SK-N-SH (cell line): Measurements from ENCODE around the gene ARAP2. TPM values are rescaled to one million over a fixed set of nuclear protein-coding genes. Genes with fewer than 3 reads are reported as not detected.

Experiments used
- CTCF ChIA-PET: fragments of 300-600, 350-600 bp; formaldehyde crosslinking; extraction: SDS; loops from one replicate; lab custom pipeline; 2021; lab: Yijun Ruan, JAX
- POLR2A ChIA-PET: fragments of 350-600 bp; sonication (Branson Sonifier 250); formaldehyde crosslinking; extraction: SDS; loops from one replicate; lab custom pipeline; 2020; ENCODE audit warnings: antibody characterized with exemption, inconsistent platforms; lab: Yijun Ruan, JAX
- DNase-seq: peaks from one replicate; pipeline ENCODE4 v3.0.0; 2012
- H2AFZ ChIP-seq: fragments of 200-600 bp; sonication (generic); 2 replicates; pipeline ENCODE4 v1.8.1; 2016; ENCODE audit warnings: antibody characterized with exemption, mild to moderate bottlenecking, low read depth
- H3F3A ChIP-seq: fragments of 200-600 bp; sonication (generic); replicated peaks from 2 replicates; pipeline ENCODE3; 2016; ENCODE audit warnings: antibody characterized with exemption, mild to moderate bottlenecking; ENCODE audit not compliant: insufficient read depth
- H3K27ac ChIP-seq, 2 experiments: fragments of 200-500 bp in 1 of 2; fragments of 200-600 bp in 1 of 2; sonication (Bioruptor generic) in 1 of 2; sonication (generic), shearing (Covaris generic) in 1 of 2; 2 replicates each; pipeline versions ENCODE4 v1.5.1 to v1.6.1; 2014 to 2016; ENCODE audit warnings: low read depth in 2 of 2, inconsistent platforms in 1 of 2, low read length in 1 of 2, mild to moderate bottlenecking in 1 of 2, mixed read lengths in 1 of 2
- H3K27me3 ChIP-seq: fragments of 200-600 bp; sonication (generic), shearing (Covaris generic); 2 replicates; pipeline ENCODE4 v1.6.1; 2016; ENCODE audit warnings: mixed run types; ENCODE audit not compliant: insufficient read depth
- H3K36me3 ChIP-seq, 2 experiments: fragments of 200-500 bp in 1 of 2; fragments of 200-600 bp in 1 of 2; sonication (Bioruptor generic) in 1 of 2; sonication (generic) in 1 of 2; replicated peaks in 1 of 2; 2 replicates each; pipeline versions ENCODE3 to v1.5.1; 2014 to 2016; ENCODE audit warnings: low read length in 1 of 2, mild to moderate bottlenecking in 1 of 2; ENCODE audit not compliant: insufficient read depth in 2 of 2, control insufficient read depth in 1 of 2
- H3K4me1 ChIP-seq, 2 experiments: fragments of 200-500 bp in 1 of 2; fragments of 200-600 bp in 1 of 2; sonication (Bioruptor generic) in 1 of 2; sonication (generic), shearing (Covaris generic) in 1 of 2; 2 replicates each; pipeline versions ENCODE4 v1.5.1 to v1.6.1; 2014 to 2016; ENCODE audit warnings: low read depth in 1 of 2, low read length in 1 of 2, mixed run types in 1 of 2; ENCODE audit not compliant: insufficient read depth in 2 of 2, control insufficient read depth in 1 of 2
- H3K4me2 ChIP-seq: fragments of 200-600 bp; sonication (generic), shearing (Covaris generic); 2 replicates; pipeline ENCODE4 v1.6.1; 2017; ENCODE audit warnings: mixed run types
- H3K4me3 ChIP-seq, 2 experiments: fragments of 200-500 bp in 1 of 2; fragments of 200-600 bp in 1 of 2; sonication (Bioruptor generic) in 1 of 2; sonication (generic), shearing (Covaris generic) in 1 of 2; 2 replicates each; pipeline versions ENCODE4 v1.5.1 to v1.8.1; 2014 to 2016; ENCODE audit warnings: low read depth in 2 of 2, inconsistent platforms in 1 of 2, low read length in 1 of 2, mild to moderate bottlenecking in 1 of 2, mixed read lengths in 1 of 2, moderate library complexity in 1 of 2
- H3K79me2 ChIP-seq: fragments of 200-600 bp; sonication (generic); 2 replicates; pipeline ENCODE4 v1.8.1; 2017; ENCODE audit warnings: mild to moderate bottlenecking; ENCODE audit not compliant: insufficient read depth
- H3K9ac ChIP-seq: fragments of 200-600 bp; sonication (generic); 2 replicates; pipeline ENCODE4 v1.6.1; 2017; ENCODE audit warnings: mixed run types
- H3K9me2 ChIP-seq: fragments of 200-600 bp; sonication (generic); 2 replicates; pipeline ENCODE4 v1.6.1; 2017; ENCODE audit warnings: mixed run types
- H3K9me3 ChIP-seq: fragments of 200-600 bp; sonication (generic); 2 replicates; pipeline ENCODE4 v1.6.1; 2017; ENCODE audit warnings: mixed run types, mild to moderate bottlenecking, moderate library complexity
- H4K20me1 ChIP-seq: fragments of 200-600 bp; sonication (generic); 2 replicates; pipeline ENCODE4 v1.6.1; 2017; ENCODE audit warnings: mild to moderate bottlenecking, mixed run types; ENCODE audit not compliant: insufficient read depth
- CHD2 ChIP-seq: fragments of 150-350 bp; IDR thresholded peaks from 2 replicates; pipeline ENCODE4 v1.6.1; 2018; ENCODE audit warnings: low read length; ENCODE audit not compliant: partially characterized antibody
- FOSL2 ChIP-seq: IDR thresholded peaks from 2 replicates; pipeline ENCODE4 v1.4.0; 2012; ENCODE audit warnings: low read depth, mild to moderate bottlenecking, moderate library complexity, borderline replicate concordance
- FOXM1 ChIP-seq: IDR thresholded peaks from 2 replicates; pipeline ENCODE4 v1.4.0; 2012; ENCODE audit warnings: low read depth, mild to moderate bottlenecking
- GABPA ChIP-seq: IDR thresholded peaks from 2 replicates; pipeline ENCODE4 v1.4.0; 2012; ENCODE audit warnings: low read depth, mild to moderate bottlenecking
- GATA2 ChIP-seq: sonication (generic); formaldehyde crosslinking; IDR thresholded peaks from 2 replicates; pipeline ENCODE4 v1.5.0; 2020; ENCODE audit warnings: mild to moderate bottlenecking, missing genetic modification reagents
- MXI1 ChIP-seq: IDR thresholded peaks from 2 replicates; pipeline ENCODE4 v1.6.1; 2012; ENCODE audit warnings: mild to moderate bottlenecking, low read depth, low read length, improper control_type of control experiment
- POLR2AphosphoS5 ChIP-seq: IDR thresholded peaks from 2 replicates; pipeline ENCODE4 v1.6.1; 2012; ENCODE audit warnings: low read depth, low read length
- SIN3A ChIP-seq: IDR thresholded peaks from 2 replicates; pipeline ENCODE4 v1.6.1; 2012; ENCODE audit warnings: low read depth, mild to moderate bottlenecking, low read length, moderate library complexity, borderline replicate concordance
- SMC3 ChIP-seq: IDR thresholded peaks from 2 replicates; pipeline ENCODE4 v1.6.1; 2012; ENCODE audit warnings: low read depth, low read length, improper control_type of control experiment
- WGBS: methylation state at CpG from one replicate; pipeline ENCODE4 v1.1.6; 2017; ENCODE audit warnings: low lambda C conversion rate; 5-methylcytosine and 5-hydroxymethylcytosine counted together
- polyA plus RNA-seq, 3 experiments: library from polyadenylated mRNA; depleted of rRNA; stranded (reverse); fragments of >200 nt; gene quantifications; 2 replicates each; pipeline ENCODE4 v1.2.3, GENCODE V29; 2012
- TF ChIP-seq, protein P1 (sequence below): fragments of 200-600 bp; sonication (generic); IDR thresholded peaks from 2 replicates; pipeline ENCODE4 v1.6.1; 2017; ENCODE audit warnings: antibody characterized with exemption, mild to moderate bottlenecking, moderate library complexity
- TF ChIP-seq, protein P2 (sequence below): IDR thresholded peaks from 2 replicates; pipeline ENCODE4; 2012

Gene ARAP2
- polyA plus RNA-seq, 1 of the 3 experiments (the other 2 are of a cell fraction), result not detected

DNA sequence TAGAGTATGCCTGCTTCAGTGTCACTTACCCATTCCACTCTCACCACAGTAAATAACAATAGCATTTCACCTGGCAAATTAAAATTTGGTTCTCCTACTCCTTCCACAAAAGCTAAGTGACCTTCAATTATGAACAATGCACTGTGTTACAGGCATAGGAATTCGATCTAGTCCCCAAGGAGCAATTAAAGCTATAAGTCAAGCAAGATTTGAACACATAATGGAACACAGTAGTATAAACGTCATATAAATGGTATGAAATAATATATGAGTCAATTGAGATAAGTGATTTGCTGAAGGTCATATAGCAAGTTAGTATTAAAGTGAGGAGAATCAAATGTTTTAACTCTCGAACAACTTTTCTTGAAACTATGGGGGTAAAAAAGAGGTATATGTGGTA lies 65.8 kb downstream of the ARAP2 start:
- Histone ChIP-seq H3K4me1 (no peaks in the 10 kb centered on the region), H3K36me3 (no peaks in the 10 kb centered on the region), H3K79me2 (no peaks in the 10 kb centered on the region), H3K9me2 (no peaks in the 10 kb centered on the region), H3K4me3 (no peak overlapping the region), H3F3A (no peaks in the 10 kb centered on the region), H3K9me3 (no peaks in the 10 kb centered on the region), H3K27ac (no peak overlapping the region), H4K20me1 (no peaks in the 10 kb centered on the region), H3K4me2 (no peak overlapping the region), H2AFZ (no peak overlapping the region), H3K9ac (no peak overlapping the region), H3K27me3 (no peaks in the 10 kb centered on the region; the same call in 1 of the 2 replicates)
- ChIA-PET POLR2A (no interaction called here), CTCF (interaction anchor here (1.3 kb wide), 1 partner anchor 20 kb away, joined by 3 read pairs; no protein-coding TSS in a partner anchor)
- WGBS, result 2% methylated on average over 3 of the region's 3 CpGs
- TF ChIP-seq MXI1 (no peak), FOSL2 (no peak)
- no peak for DNase-seq

DNA sequence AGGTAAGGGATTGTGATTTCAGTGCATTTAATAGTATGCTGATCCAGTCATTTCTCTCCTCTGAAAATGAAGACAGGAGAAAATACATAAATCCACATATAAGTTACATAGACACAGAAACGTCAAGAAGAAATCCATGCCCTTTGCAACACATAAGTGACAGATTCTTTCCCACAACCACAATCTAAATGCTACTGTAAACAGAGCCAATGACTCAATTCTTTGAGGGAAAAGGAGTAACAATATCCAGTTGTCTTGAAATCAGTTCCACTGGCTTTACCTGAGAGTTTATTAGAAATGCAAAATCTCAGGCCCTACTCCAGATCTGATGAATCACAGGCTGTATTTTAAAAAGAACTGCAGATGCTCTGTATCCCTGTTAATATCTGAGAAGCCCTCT lies 66.4 kb downstream of the ARAP2 start:
- H4K20me1 ChIP-seq, result no peaks in the 10 kb centered on the region
- ChIA-PET POLR2A (no interaction called here), CTCF (interaction anchor here (1.3 kb wide), 1 partner anchor 21 kb away, joined by 3 read pairs; no protein-coding TSS in a partner anchor)
- H3K27ac ChIP-seq, result no peak overlapping the region
- no peak overlapping the region for H2AFZ ChIP-seq
- no peaks in the 10 kb centered on the region for H3K36me3 ChIP-seq
- TF ChIP-seq, protein P1, sequence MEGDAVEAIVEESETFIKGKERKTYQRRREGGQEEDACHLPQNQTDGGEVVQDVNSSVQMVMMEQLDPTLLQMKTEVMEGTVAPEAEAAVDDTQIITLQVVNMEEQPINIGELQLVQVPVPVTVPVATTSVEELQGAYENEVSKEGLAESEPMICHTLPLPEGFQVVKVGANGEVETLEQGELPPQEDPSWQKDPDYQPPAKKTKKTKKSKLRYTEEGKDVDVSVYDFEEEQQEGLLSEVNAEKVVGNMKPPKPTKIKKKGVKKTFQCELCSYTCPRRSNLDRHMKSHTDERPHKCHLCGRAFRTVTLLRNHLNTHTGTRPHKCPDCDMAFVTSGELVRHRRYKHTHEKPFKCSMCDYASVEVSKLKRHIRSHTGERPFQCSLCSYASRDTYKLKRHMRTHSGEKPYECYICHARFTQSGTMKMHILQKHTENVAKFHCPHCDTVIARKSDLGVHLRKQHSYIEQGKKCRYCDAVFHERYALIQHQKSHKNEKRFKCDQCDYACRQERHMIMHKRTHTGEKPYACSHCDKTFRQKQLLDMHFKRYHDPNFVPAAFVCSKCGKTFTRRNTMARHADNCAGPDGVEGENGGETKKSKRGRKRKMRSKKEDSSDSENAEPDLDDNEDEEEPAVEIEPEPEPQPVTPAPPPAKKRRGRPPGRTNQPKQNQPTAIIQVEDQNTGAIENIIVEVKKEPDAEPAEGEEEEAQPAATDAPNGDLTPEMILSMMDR, result no peak
- TF ChIP-seq GATA2 (no peak), SMC3 (no peak), CHD2 (no peak), FOXM1 (no peak), MXI1 (no peak), POLR2AphosphoS5 (no peak), SIN3A (no peak), GABPA (no peak)
- TF ChIP-seq, protein P2, sequence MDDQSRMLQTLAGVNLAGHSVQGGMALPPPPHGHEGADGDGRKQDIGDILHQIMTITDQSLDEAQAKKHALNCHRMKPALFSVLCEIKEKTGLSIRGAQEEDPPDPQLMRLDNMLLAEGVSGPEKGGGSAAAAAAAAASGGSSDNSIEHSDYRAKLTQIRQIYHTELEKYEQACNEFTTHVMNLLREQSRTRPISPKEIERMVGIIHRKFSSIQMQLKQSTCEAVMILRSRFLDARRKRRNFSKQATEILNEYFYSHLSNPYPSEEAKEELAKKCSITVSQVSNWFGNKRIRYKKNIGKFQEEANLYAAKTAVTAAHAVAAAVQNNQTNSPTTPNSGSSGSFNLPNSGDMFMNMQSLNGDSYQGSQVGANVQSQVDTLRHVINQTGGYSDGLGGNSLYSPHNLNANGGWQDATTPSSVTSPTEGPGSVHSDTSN, result no peak
- no peak for DNase-seq
- H3K9me3 ChIP-seq, result no peaks in the 10 kb centered on the region
- no peaks in the 10 kb centered on the region for H3K4me1 ChIP-seq
- H3K9me2 ChIP-seq, result no peaks in the 10 kb centered on the region
- H3K9ac ChIP-seq, result no peak overlapping the region
- H3K4me2 ChIP-seq, result no peak overlapping the region
- WGBS, result 0% methylated on average over 1 of the region's 1 CpG
- H3K79me2 ChIP-seq, result no peaks in the 10 kb centered on the region
- no peaks in the 10 kb centered on the region; the same call in 1 of the 2 replicates for H3K27me3 ChIP-seq
- no peaks in the 10 kb centered on the region for H3F3A ChIP-seq
- H3K4me3 ChIP-seq, result no peak overlapping the region
